Vagina (tissue), 2 donors: ENCODE data around the gene FGF19. TPM values are rescaled to one million over a fixed set of nuclear protein-coding genes. Genes with fewer than 3 reads are reported as not detected.

Source experiments
- DNase-seq, 2 donors: peaks; one replicate each; pipeline ENCODE4 v3.0.0-alpha.2; 2017; ENCODE audit errors: extremely low spot score in 2 of 2
- H3K27ac ChIP-seq: fragments of 200-600 bp; sonication (generic); one replicate; pipeline ENCODE4 v1.5.1; 2019
- H3K27me3 ChIP-seq: fragments of 200-600 bp; sonication (generic); one replicate; pipeline ENCODE4 v1.5.1; 2019
- H3K36me3 ChIP-seq, 2 donors: fragments of 200-600 bp; sonication (generic); one replicate each; pipeline ENCODE4 v1.5.1; 2017 to 2019
- H3K4me1 ChIP-seq: fragments of 200-600 bp; sonication (generic); one replicate; pipeline ENCODE4 v1.5.1; 2019
- H3K4me3 ChIP-seq, 2 donors: fragments of 200-600 bp; sonication (generic); 1 replicate in 1 of 2; 2 replicates in 1 of 2; pipeline ENCODE4 v1.5.1; 2016 to 2019
- H3K9me3 ChIP-seq: fragments of 200-600 bp; sonication (generic); one replicate; pipeline ENCODE4 v1.5.1; 2019
- POLR2A ChIP-seq, 2 donors: fragments of 450-650 bp; IDR thresholded peaks; one replicate each; pipeline ENCODE4 v1.6.1; 2017; ENCODE audit warnings: antibody characterized with exemption in 2 of 2, mild to moderate bottlenecking in 2 of 2, moderate library complexity in 2 of 2
- POLR2AphosphoS5 ChIP-seq, 2 donors: sonication (generic); formaldehyde crosslinking; IDR thresholded peaks; one replicate each; pipeline ENCODE4 v1.9.0; 2017; ENCODE audit warnings: antibody characterized with exemption in 2 of 2, mild to moderate bottlenecking in 2 of 2, low read depth in 1 of 2; ENCODE audit not compliant: insufficient read depth in 1 of 2
- intact Hi-C: fragments of 100-400 bp; cut with DNase I; formaldehyde crosslinking; loops from one replicate; pipeline ENCODE4 v1.15.1; 2023
- total RNA-seq: library from RNA; depleted of rRNA; stranded (reverse); fragments of >200 nt; gene quantifications from one replicate; pipeline ENCODE4 v1.2.3, GENCODE V29; 2016
- TF ChIP-seq, protein P1 (sequence below), 3 experiments: fragments of 450-650 bp in 2 of 3; fragments of 200-600 bp in 1 of 3; sonication (generic) in 1 of 3; IDR thresholded peaks; one replicate each; pipeline ENCODE4 v1.5.1; 2017 to 2019; ENCODE audit warnings: antibody characterized with exemption in 3 of 3, mild to moderate bottlenecking in 2 of 3, moderate library complexity in 2 of 3

FGF19 gene
- total RNA-seq, 1 donor from 2014 or later, result not detected

DNA sequence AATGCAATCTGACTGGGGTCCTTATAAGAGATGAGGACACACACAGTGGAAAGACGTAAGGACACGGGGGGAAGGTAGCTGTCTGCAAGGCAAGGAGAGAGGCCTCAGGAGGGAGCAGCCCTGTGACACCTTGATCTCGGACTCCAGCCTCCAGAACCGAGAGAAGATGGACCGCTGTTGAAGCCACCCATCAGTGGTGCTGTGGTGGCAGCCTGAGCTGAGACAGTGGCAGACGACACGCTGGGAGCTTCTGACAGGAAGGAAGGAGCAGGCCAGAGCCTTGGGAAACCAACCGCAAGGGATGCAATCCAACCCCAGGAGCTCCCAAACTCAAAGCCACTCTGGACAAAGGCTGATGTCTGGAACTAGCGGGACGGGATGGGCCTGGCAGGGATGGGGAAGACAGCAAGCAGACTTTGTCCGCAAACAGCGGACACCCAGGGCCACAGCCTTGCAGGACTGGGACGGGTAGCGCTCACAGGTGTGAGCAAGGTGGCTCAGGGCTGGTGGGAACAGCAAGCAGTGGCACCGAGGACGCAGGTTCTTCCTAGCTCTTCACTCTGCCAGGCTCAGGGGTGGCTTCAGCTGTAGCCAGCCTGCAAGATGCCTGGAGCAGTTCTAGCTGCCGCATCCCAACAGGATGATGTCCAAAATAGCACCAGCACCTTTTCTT is 39.6 kb downstream of the FGF19 start:
- no peak for DNase-seq
- Histone ChIP-seq H3K27me3 (no peaks in the 10 kb centered on the region), H3K4me3 (no peak overlapping the region), H3K36me3 (peaks cover 0 to 11% of the 10 kb centered on the region in 2 donors), H3K4me1 (peaks cover 6% of the 10 kb centered on the region), H3K9me3 (no peaks in the 10 kb centered on the region), H3K27ac (no peak overlapping the region)
- intact Hi-C loops, result no loop called here
- TF ChIP-seq, protein P1, sequence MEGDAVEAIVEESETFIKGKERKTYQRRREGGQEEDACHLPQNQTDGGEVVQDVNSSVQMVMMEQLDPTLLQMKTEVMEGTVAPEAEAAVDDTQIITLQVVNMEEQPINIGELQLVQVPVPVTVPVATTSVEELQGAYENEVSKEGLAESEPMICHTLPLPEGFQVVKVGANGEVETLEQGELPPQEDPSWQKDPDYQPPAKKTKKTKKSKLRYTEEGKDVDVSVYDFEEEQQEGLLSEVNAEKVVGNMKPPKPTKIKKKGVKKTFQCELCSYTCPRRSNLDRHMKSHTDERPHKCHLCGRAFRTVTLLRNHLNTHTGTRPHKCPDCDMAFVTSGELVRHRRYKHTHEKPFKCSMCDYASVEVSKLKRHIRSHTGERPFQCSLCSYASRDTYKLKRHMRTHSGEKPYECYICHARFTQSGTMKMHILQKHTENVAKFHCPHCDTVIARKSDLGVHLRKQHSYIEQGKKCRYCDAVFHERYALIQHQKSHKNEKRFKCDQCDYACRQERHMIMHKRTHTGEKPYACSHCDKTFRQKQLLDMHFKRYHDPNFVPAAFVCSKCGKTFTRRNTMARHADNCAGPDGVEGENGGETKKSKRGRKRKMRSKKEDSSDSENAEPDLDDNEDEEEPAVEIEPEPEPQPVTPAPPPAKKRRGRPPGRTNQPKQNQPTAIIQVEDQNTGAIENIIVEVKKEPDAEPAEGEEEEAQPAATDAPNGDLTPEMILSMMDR (IDR thresholded peaks at IDR 0.05), result no peak
- TF ChIP-seq POLR2AphosphoS5 (IDR thresholded peaks at IDR 0.05; ENCODE audit: insufficient read depth in 1 of 2, low read depth in 1 of 2) (no peak), POLR2A (IDR thresholded peaks at IDR 0.05) (no peak)

DNA sequence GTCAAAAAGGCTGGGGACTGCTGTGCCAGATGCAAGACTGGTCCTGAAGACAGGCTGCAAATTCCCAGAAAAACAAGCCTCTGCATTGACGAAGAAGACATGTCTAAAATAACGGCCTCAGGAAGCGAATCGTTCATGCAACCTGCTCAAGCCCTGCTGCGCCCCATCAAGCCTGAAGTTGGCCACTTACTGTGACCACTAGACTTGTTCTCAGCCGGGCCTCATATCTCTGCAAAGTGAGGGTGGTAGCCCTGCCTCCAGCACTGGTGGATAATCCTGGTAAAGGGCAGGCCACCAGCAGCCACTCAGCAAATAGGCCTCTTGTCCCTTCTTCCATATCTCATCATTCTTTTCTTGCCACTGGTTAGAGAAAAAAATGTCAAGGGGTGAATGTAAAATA is 40.5 kb downstream of the FGF19 start:
- no peaks in the 10 kb centered on the region for H3K9me3 ChIP-seq
- TF ChIP-seq POLR2A (IDR thresholded peaks at IDR 0.05) (no peak), POLR2AphosphoS5 (IDR thresholded peaks at IDR 0.05; ENCODE audit: insufficient read depth in 1 of 2, low read depth in 1 of 2) (no peak)
- TF ChIP-seq, protein P1 (IDR thresholded peaks at IDR 0.05), result no peak
- intact Hi-C loops, result no loop called here
- peaks cover 0 to 8% of the 10 kb centered on the region in 2 donors for H3K36me3 ChIP-seq
- H3K27me3 ChIP-seq, result no peaks in the 10 kb centered on the region
- H3K27ac ChIP-seq, result no peak overlapping the region
- H3K4me1 ChIP-seq, result peaks cover 6% of the 10 kb centered on the region
- no peak for DNase-seq
- no peak overlapping the region for H3K4me3 ChIP-seq

DNA sequence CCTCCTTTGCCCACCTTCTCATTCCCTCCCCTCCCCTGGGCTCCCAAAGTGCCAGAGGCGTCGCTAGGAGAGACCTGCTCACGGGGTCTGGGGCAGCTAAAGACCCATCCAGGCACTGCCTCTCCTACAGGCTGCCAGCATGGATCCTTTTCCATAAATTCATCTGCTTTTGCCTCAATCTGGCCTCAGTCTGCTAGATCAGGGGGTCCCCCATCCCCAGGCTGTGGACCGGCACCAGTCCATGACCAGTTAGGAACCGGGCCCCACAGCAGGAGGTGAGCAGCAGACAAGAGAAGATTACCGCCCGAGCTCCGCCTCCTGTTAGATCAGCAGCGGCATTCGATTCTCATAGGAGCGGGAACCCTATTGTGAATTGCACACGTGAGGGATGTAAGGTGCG is 41.0 kb downstream of the FGF19 start:
- H3K4me1 ChIP-seq, result peaks cover 3% of the 10 kb centered on the region
- H3K4me3 ChIP-seq, result no peak overlapping the region
- no peaks in the 10 kb centered on the region for H3K27me3 ChIP-seq
- H3K9me3 ChIP-seq, result no peaks in the 10 kb centered on the region
- no peak for DNase-seq
- no peak overlapping the region for H3K27ac ChIP-seq
- H3K36me3 ChIP-seq, result peaks cover 0 to 8% of the 10 kb centered on the region in 2 donors
- intact Hi-C loops, result no loop called here
- TF ChIP-seq POLR2AphosphoS5 (IDR thresholded peaks at IDR 0.05; ENCODE audit: insufficient read depth in 1 of 2, low read depth in 1 of 2) (no peak), POLR2A (IDR thresholded peaks at IDR 0.05) (no peak)
- TF ChIP-seq, protein P1 (IDR thresholded peaks at IDR 0.05), result no peak

DNA sequence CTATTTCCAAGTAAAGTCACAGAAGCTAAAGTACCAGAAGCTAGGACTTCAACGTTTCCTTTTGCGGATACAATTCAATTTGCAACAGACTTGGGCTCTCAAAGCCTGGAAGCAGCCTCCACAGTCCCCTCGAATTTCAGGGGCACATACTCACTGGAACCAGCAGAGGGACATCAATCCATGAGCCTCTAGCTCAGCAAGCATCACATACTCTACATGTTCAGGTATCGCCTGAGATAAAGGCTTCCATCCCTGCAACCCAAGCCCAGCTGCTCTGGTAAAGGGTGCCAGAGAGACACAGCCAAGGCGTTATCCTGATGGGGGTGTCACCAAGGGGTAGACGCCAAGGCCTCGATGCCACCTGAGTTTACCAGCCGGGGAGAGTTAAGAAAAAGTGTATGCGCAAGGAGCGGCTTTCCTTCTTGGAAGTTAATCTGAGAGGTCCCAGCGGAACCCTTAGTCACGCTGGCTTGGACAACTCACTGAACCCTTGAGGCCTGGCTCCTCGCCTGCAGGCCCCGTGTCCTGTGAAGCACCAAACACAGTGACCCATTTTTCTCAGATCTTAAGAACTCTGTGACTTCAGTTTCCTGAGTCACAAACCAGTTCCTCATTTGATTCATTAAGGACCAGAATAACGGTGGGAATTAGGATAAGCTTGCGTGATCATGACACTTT is 41.7 kb downstream of the FGF19 start:
- Histone ChIP-seq H3K36me3 (peaks cover 0 to 8% of the 10 kb centered on the region in 2 donors), H3K4me1 (no peaks in the 10 kb centered on the region), H3K9me3 (no peaks in the 10 kb centered on the region), H3K27ac (no peak overlapping the region), H3K4me3 (no peak overlapping the region), H3K27me3 (no peaks in the 10 kb centered on the region)
- DNase-seq, result no peak
- intact Hi-C loops, result no loop called here
- TF ChIP-seq POLR2A (IDR thresholded peaks at IDR 0.05) (no peak), POLR2AphosphoS5 (IDR thresholded peaks at IDR 0.05; ENCODE audit: insufficient read depth in 1 of 2, low read depth in 1 of 2) (no peak)
- TF ChIP-seq, protein P1 (IDR thresholded peaks at IDR 0.05), result no peak

DNA sequence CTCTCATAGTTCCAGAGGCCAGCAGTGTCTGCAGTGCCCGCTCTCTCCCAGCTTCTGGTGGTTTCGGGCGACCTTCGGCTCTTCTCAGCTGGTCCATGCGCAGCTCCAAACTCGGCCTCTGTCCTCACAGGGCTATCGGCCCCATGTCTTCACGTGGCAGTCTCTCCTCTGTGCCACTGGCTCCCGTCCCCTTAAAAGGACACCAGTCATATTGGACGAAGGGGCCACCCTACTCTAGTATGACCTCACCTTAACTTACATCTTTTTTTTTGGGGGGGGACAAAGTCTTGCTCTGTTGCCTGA is 42.5 kb downstream of the FGF19 start:
- intact Hi-C loops, result no loop called here
- no peak for DNase-seq
- TF ChIP-seq, protein P1 (IDR thresholded peaks at IDR 0.05), result no peak
- TF ChIP-seq POLR2A (IDR thresholded peaks at IDR 0.05), result no peak
- TF ChIP-seq POLR2AphosphoS5 (IDR thresholded peaks at IDR 0.05; ENCODE audit: insufficient read depth in 1 of 2, low read depth in 1 of 2), result no peak
- Histone ChIP-seq H3K4me1 (no peaks in the 10 kb centered on the region), H3K27me3 (no peaks in the 10 kb centered on the region), H3K9me3 (no peaks in the 10 kb centered on the region), H3K36me3 (peaks cover 0 to 8% of the 10 kb centered on the region in 2 donors), H3K4me3 (no peak overlapping the region), H3K27ac (no peak overlapping the region)
